Cardiac fibroblast (primary cell): ENCODE results near the gene SLC6A6.

Source experiments
- DNase-seq, 2 donors: peaks; one replicate each; pipeline versions ENCODE4 v3.0.0 to v3.0.0-alpha.2; 2010; ENCODE audit warnings: low read depth in 2 of 2
- H3K4me3 ChIP-seq, 2 donors: replicated peaks in 1 of 2; 1 replicate in 1 of 2; 2 replicates in 1 of 2; pipeline ENCODE4 v1.5.1; 2011; ENCODE audit warnings: low read depth in 2 of 2, low read length in 2 of 2, mild to moderate bottlenecking in 2 of 2, moderate library complexity in 1 of 2
- CTCF ChIP-seq: IDR thresholded peaks from one replicate; pipeline ENCODE4 v1.5.1; 2011; ENCODE audit warnings: low read depth, mild to moderate bottlenecking, low read length, inconsistent platforms

SLC6A6 gene

GRCh38 chr3:14439501-14440167, 37.2 kb downstream of the SLC6A6 start:
- DNase-seq = peak; percentile 61 to 70
- H3K4me3 ChIP-seq = no peak overlapping the region
- TF ChIP-seq CTCF = no peak

- DNase-seq = no peak
- no peak overlapping the region for H3K4me3 ChIP-seq
- TF ChIP-seq CTCF = no peak
These were observed 37.7 kb downstream of the SLC6A6 start for GRCh38 chr3:14440168-14440518.

GRCh38 chr3:14440531-14441239, 38.3 kb downstream of the SLC6A6 start:
- H3K4me3 ChIP-seq = no peak overlapping the region
- no peak for TF ChIP-seq CTCF
- DNase-seq = peak in 1 of 2 donors; percentile 61

- no peak for TF ChIP-seq CTCF
- DNase-seq = no peak
These were observed 39.0 kb downstream of the SLC6A6 start for GRCh38 chr3:14441240-14441919.

GRCh38 chr3:14441920-14442300, 39.5 kb downstream of the SLC6A6 start:
- no peak for DNase-seq
- no peak for TF ChIP-seq CTCF
- H3K4me3 ChIP-seq = no peak overlapping the region

More at GRCh38 chr3:14441240-14441919, 39.0 kb downstream of the SLC6A6 start:
- no peak overlapping the region for H3K4me3 ChIP-seq

GRCh38 chr3:14444380-14444779, 42.0 kb downstream of the SLC6A6 start:
- no peak for DNase-seq
- no peak for TF ChIP-seq CTCF
- H3K4me3 ChIP-seq = no peak overlapping the region
